Activated CD8-positive, alpha-beta T cell treated with anti-CD3 and anti-CD28 coated beads for 36 hours (primary cell): ENCODE measurements around the gene FAM120B. TPM values are rescaled to one million over a fixed set of nuclear protein-coding genes. Genes with fewer than 3 reads are reported as not detected.

Experiments
- ATAC-seq: fragments of 200-7000 bp; cut with Tn5 transposase; one replicate; pipeline ENCODE4 v1.10.0; 2021; ENCODE audit warnings: mild to moderate bottlenecking, moderate library complexity
- CTCF ChIA-PET: fragments of 350-600 bp; sonication (Branson Sonifier 250); formaldehyde crosslinking; loops from one replicate; lab custom pipeline; 2021; ENCODE audit warnings: antibody characterized with exemption; lab: Charles Lee
- POLR2A ChIA-PET: fragments of 350-600 bp; sonication (Branson Sonifier 250); formaldehyde crosslinking; loops from one replicate; lab custom pipeline; 2021; ENCODE audit warnings: antibody characterized with exemption; lab: Charles Lee
- DNase-seq: peaks from one replicate; pipeline ENCODE4 v3.0.0-alpha.2; 2020
- H3K27ac Mint-ChIP-seq: one replicate; pipeline ENCODE4 v1.8.0; 2021; ENCODE audit warnings: mild to moderate bottlenecking, mixed read lengths
- H3K27me3 Mint-ChIP-seq: one replicate; pipeline ENCODE4 v1.8.0; 2021; ENCODE audit warnings: mixed read lengths
- H3K36me3 Mint-ChIP-seq: one replicate; pipeline ENCODE4 v1.8.0; 2021; ENCODE audit warnings: low read depth, mixed read lengths
- H3K4me1 Mint-ChIP-seq: one replicate; pipeline ENCODE4 v1.8.0; 2021; ENCODE audit warnings: low read depth, mixed read lengths
- H3K4me3 Mint-ChIP-seq: one replicate; pipeline ENCODE4 v1.8.0; 2021; ENCODE audit warnings: mild to moderate bottlenecking, moderate library complexity, mixed read lengths
- H3K9me3 Mint-ChIP-seq: one replicate; pipeline ENCODE4 v1.8.0; 2021; ENCODE audit warnings: mixed read lengths
- intact Hi-C: fragments of 100-400 bp; cut with micrococcal nuclease; formaldehyde crosslinking; loops from one replicate; pipeline ENCODE4 v1.10.0; 2022
- total RNA-seq, 2 experiments: library from RNA; stranded (reverse); gene quantifications; one replicate each; pipeline ENCODE4 v1.2.3, GENCODE V29; 2021
- TF ChIP-seq, protein P1 (sequence below): fragments of 200-600 bp; IDR thresholded peaks from one replicate; pipeline ENCODE4 v1.8.0; 2022; ENCODE audit warnings: antibody characterized with exemption, mild to moderate bottlenecking

The FAM120B gene
- total RNA-seq, 2 experiments from 2014 or later: 19.0 to 19.5 TPM

GRCh38 chr6:170434821-170435155 lies 128.2 kb downstream of the FAM120B start:
- DNase-seq (no peak), ATAC-seq (no peak)
- intact Hi-C loops: no loop called here
- Mint-ChIP-seq H3K27me3 (peaks cover 13% of the 10 kb centered on the region), H3K4me3 (no peak overlapping the region), H3K36me3 (no peaks in the 10 kb centered on the region), H3K27ac (no peak overlapping the region), H3K4me1 (peaks cover 6% of the 10 kb centered on the region), H3K9me3 (peaks cover 6% of the 10 kb centered on the region)
- TF ChIP-seq, protein P1, sequence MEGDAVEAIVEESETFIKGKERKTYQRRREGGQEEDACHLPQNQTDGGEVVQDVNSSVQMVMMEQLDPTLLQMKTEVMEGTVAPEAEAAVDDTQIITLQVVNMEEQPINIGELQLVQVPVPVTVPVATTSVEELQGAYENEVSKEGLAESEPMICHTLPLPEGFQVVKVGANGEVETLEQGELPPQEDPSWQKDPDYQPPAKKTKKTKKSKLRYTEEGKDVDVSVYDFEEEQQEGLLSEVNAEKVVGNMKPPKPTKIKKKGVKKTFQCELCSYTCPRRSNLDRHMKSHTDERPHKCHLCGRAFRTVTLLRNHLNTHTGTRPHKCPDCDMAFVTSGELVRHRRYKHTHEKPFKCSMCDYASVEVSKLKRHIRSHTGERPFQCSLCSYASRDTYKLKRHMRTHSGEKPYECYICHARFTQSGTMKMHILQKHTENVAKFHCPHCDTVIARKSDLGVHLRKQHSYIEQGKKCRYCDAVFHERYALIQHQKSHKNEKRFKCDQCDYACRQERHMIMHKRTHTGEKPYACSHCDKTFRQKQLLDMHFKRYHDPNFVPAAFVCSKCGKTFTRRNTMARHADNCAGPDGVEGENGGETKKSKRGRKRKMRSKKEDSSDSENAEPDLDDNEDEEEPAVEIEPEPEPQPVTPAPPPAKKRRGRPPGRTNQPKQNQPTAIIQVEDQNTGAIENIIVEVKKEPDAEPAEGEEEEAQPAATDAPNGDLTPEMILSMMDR: no peak
- CTCF ChIA-PET: no interaction called here
- POLR2A ChIA-PET: no interaction called here

DNA sequence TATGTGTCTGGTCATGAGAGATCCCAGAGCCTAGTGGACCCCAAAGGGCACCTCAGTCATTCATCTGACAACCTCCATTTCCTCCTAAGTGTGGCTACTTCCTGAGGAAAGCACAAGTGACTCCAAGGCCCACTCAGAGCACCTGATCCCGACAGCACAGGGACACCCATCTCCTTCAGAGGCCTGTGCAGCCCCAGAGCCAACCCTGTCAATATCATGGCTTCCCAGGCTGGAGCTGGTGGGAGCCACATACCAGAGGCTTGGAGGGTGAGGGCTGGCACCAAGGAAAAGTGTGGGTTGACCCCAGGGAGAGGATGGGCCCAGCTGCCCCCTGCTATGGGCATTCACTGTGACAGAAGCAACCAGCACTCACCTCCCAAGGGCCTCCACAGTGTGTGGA lies 129.2 kb downstream of the FAM120B start:
- no peak for DNase-seq
- H3K4me1 Mint-ChIP-seq: peaks cover 6% of the 10 kb centered on the region

DNA sequence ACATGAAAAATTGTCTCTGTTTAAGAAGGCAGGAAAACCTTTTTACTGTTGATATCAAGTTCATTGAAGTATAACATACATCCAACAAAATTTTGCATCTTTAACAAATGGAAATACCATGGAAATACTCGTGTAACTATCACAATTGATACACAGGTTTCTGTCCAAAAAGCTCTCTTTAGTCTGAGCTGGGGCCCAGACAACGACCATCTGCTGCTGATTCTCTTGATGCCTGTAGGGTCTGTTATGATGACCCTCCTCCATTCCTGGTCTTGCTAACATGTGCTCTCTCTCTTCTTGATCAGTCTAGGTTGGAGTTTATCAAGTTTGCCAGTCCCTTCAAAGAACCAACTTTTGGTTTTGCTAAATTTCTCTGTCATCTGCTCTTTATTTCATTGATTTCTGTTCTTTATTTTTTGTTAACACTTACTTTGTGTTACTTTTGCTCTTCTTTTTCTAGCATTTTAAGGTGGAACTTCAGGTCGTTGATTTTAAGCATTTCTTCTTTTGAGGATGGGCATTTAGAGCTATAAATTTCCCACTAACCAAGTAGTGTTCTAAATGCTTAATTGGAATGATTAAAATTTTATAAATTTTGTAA lies 129.8 kb downstream of the FAM120B start:
- DNase-seq (no peak), ATAC-seq (no peak)
- POLR2A ChIA-PET: interaction anchor here (1.1 kb wide), 1 partner anchor 647 kb away, joined by 3 read pairs; no protein-coding TSS in a partner anchor
- TF ChIP-seq, protein P1: no peak
- intact Hi-C loops: no loop called here
- Mint-ChIP-seq H3K9me3 (peaks cover 6% of the 10 kb centered on the region), H3K27ac (no peak overlapping the region), H3K4me3 (no peak overlapping the region), H3K4me1 (peaks cover 6% of the 10 kb centered on the region), H3K36me3 (no peaks in the 10 kb centered on the region), H3K27me3 (peaks cover 13% of the 10 kb centered on the region)
- CTCF ChIA-PET: interaction anchor here (1.6 kb wide), 1 partner anchor 604 kb away, joined by 3 read pairs; no protein-coding TSS in a partner anchor

More for the DNA sequence above, 129.2 kb downstream of the FAM120B start:
- H3K27me3 Mint-ChIP-seq: peaks cover 13% of the 10 kb centered on the region
- TF ChIP-seq, protein P1: no peak
- H3K27ac Mint-ChIP-seq: no peak overlapping the region
- CTCF ChIA-PET: interaction anchor here (1.6 kb wide), 1 partner anchor 604 kb away, joined by 3 read pairs; no protein-coding TSS in a partner anchor
- H3K4me3 Mint-ChIP-seq: no peak overlapping the region
- no peak for ATAC-seq
- POLR2A ChIA-PET: no interaction called here
- intact Hi-C loops: no loop called here
- H3K9me3 Mint-ChIP-seq: peaks cover 6% of the 10 kb centered on the region
- H3K36me3 Mint-ChIP-seq: no peaks in the 10 kb centered on the region

GRCh38 chr6:170437719-170438401 lies 131.3 kb downstream of the FAM120B start:
- ChIA-PET POLR2A (no interaction called here), CTCF (interaction anchor here (1.5 to 1.6 kb wide), 2 partner anchors 93 to 606 kb away, joined by 3 to 4 read pairs; no protein-coding TSS in a partner anchor)
- no peak for ATAC-seq
- no peak overlapping the region for H3K27ac Mint-ChIP-seq
- H3K27me3 Mint-ChIP-seq: peaks cover 13% of the 10 kb centered on the region
- intact Hi-C loops: no loop called here
- no peak for DNase-seq
- peaks cover 6% of the 10 kb centered on the region for H3K4me1 Mint-ChIP-seq
- H3K4me3 Mint-ChIP-seq: no peak overlapping the region
- TF ChIP-seq, protein P1: no peak
- no peaks in the 10 kb centered on the region for H3K36me3 Mint-ChIP-seq
- peaks cover 6% of the 10 kb centered on the region for H3K9me3 Mint-ChIP-seq

GRCh38 chr6:170438402-170438753 lies 131.8 kb downstream of the FAM120B start:
- POLR2A ChIA-PET: no interaction called here
- ATAC-seq (peak; percentile 90), DNase-seq (peak; percentile 75)
- no peak overlapping the region for H3K27ac Mint-ChIP-seq
- H3K4me1 Mint-ChIP-seq: peaks cover 6% of the 10 kb centered on the region
- H3K27me3 Mint-ChIP-seq: peaks cover 13% of the 10 kb centered on the region
- H3K36me3 Mint-ChIP-seq: no peaks in the 10 kb centered on the region
- CTCF ChIA-PET: interaction anchor here (1.5 kb wide), 1 partner anchor 93 kb away, joined by 4 read pairs; no protein-coding TSS in a partner anchor
- H3K9me3 Mint-ChIP-seq: peaks cover 6% of the 10 kb centered on the region
- intact Hi-C loops: no loop called here
- TF ChIP-seq, protein P1: no peak
- H3K4me3 Mint-ChIP-seq: no peak overlapping the region
